ENCODE data around the gene CALML5. TPM values are rescaled to one million over a fixed set of nuclear protein-coding genes. Genes with fewer than 3 reads are reported as not detected.

The CALML5 gene
- total RNA-seq, 1 experiment from 2014 or later: not detected

GRCh38 chr10:5500162-5500670 is 846 bp upstream of the CALML5 start (continued):
- TF ChIP-seq TP53 (CRISPR knock-in tag; IDR thresholded peaks at IDR 0.05): no peak

- Mint-ChIP-seq H3K4me3 (no peak overlapping the region), H3K27me3 (ENCODE audit: low read depth) (no peaks in the 10 kb centered on the region), H3K27ac (no peak overlapping the region), H3K4me1 (peaks cover 14% of the 10 kb centered on the region), H3K9me3 (no peaks in the 10 kb centered on the region), H3K36me3 (no peaks in the 10 kb centered on the region)
- DNase-seq (ENCODE audit: low spot score) (no peak), ATAC-seq (peak; percentile 10)
- no peak for TF ChIP-seq ZNF281 (CRISPR knock-in tag; IDR thresholded peaks at IDR 0.05)
- no peak for TF ChIP-seq TEAD1 (CRISPR knock-in tag; IDR thresholded peaks at IDR 0.05)
- ChIA-PET CTCF (interaction anchor here (1.6 kb wide), 2 partner anchors 124 to 130 kb away, joined by 5 to 8 read pairs; no protein-coding TSS in a partner anchor), POLR2A (interaction anchor here (0.9 kb wide), 1 partner anchor 56 kb away, joined by 5 read pairs; no protein-coding TSS in a partner anchor)
Measured at GRCh38 chr10:5498791-5499492, 428 bp downstream of the CALML5 start.

- ChIA-PET POLR2A (interaction anchor here (0.9 kb wide), 1 partner anchor 57 kb away, joined by 5 read pairs; no protein-coding TSS in a partner anchor), CTCF (interaction anchor here (1.6 kb wide), 1 partner anchor 124 kb away, joined by 5 read pairs; no protein-coding TSS in a partner anchor)
- no peak overlapping the region for H3K4me3 Mint-ChIP-seq
- no peak for DNase-seq (ENCODE audit: low spot score)
- H3K4me1 Mint-ChIP-seq: peaks cover 8% of the 10 kb centered on the region
- no peaks in the 10 kb centered on the region for H3K36me3 Mint-ChIP-seq
- H3K27ac Mint-ChIP-seq: no peak overlapping the region
- no peaks in the 10 kb centered on the region for H3K27me3 Mint-ChIP-seq (ENCODE audit: low read depth)
- ATAC-seq: no peak; the same call in 1 of the 2 replicates
- H3K9me3 Mint-ChIP-seq: no peaks in the 10 kb centered on the region
- TF ChIP-seq CTCF (IDR thresholded peaks at IDR 0.05) (no peak), ZBTB21 (CRISPR knock-in tag; IDR thresholded peaks at IDR 0.05; ENCODE audit: borderline replicate concordance) (no peak), FOXJ3 (CRISPR knock-in tag; IDR thresholded peaks at IDR 0.05; ENCODE audit: borderline replicate concordance) (no peak)
Measured at GRCh38 chr10:5497948-5498730, 1.2 kb downstream of the CALML5 start.

- Mint-ChIP-seq H3K27ac (no peak overlapping the region), H3K36me3 (peaks cover 7% of the 10 kb centered on the region), H3K27me3 (ENCODE audit: low read depth) (no peaks in the 10 kb centered on the region), H3K4me1 (0 out of 2 replicates have a peak, but pooled peaks cover 5% of the 10 kb centered on the region), H3K9me3 (peaks cover 7% of the 10 kb centered on the region), H3K4me3 (no peak overlapping the region)
- no peak for DNase-seq (ENCODE audit: low spot score)
- ChIA-PET CTCF (no interaction called here), POLR2A (no interaction called here)
- ATAC-seq: no peak
- TF ChIP-seq E2F5 (CRISPR knock-in tag; IDR thresholded peaks at IDR 0.05) (no peak), SMAD4 (CRISPR knock-in tag; IDR thresholded peaks at IDR 0.05) (no peak), CBFB (CRISPR knock-in tag; IDR thresholded peaks at IDR 0.05; ENCODE audit: low read depth) (no peak), ZNF425 (CRISPR knock-in tag; conservative IDR thresholded peaks at IDR 0.05) (no peak), NR2C2 (CRISPR knock-in tag; IDR thresholded peaks at IDR 0.05) (no peak), PRDM15 (CRISPR knock-in tag; IDR thresholded peaks at IDR 0.05) (no peak), GRHL2 (CRISPR knock-in tag; IDR thresholded peaks at IDR 0.05; ENCODE audit: insufficient replicate concordance, severe bottlenecking) (no peak), ZNF317 (CRISPR knock-in tag; IDR thresholded peaks at IDR 0.05; ENCODE audit: borderline replicate concordance, low read depth) (no peak), ETV6 (CRISPR knock-in tag; IDR thresholded peaks at IDR 0.05) (no peak), ZNF138 (CRISPR knock-in tag; conservative IDR thresholded peaks at IDR 0.05) (no peak)
Measured at GRCh38 chr10:5497289-5497688, 2.1 kb downstream of the CALML5 start.

Measured in WTC11 (cell line).